HK-2 (cell line): ENCODE measurements around the gene SLCO3A1.

Source experiments
- DNase-seq: peaks from one replicate; pipeline ENCODE4 v3.0.0-alpha.2; 2018; ENCODE audit not compliant: unreplicated experiment

Gene SLCO3A1

GRCh38 chr15:91853511-91853947 lies at the start of gene SLCO3A1:
TSS of gene SLCO3A1 (plus strand) at chr15:91853708.
- DNase-seq = peak; percentile 69

- DNase-seq = no peak
These were observed 46.4 kb upstream of the SLCO3A1 start for GRCh38 chr15:91807122-91807521.

GRCh38 chr15:91813924-91814323 lies 39.6 kb upstream of the SLCO3A1 start:
- DNase-seq = no peak

- no peak for DNase-seq
These were observed 36.6 kb upstream of the SLCO3A1 start for GRCh38 chr15:91816942-91817341.

- DNase-seq = no peak
These were observed 32.0 kb upstream of the SLCO3A1 start for GRCh38 chr15:91821458-91821857.

- no peak for DNase-seq
These were observed 29.3 kb upstream of the SLCO3A1 start for GRCh38 chr15:91824256-91824655.

GRCh38 chr15:91826443-91826842 lies 27.1 kb upstream of the SLCO3A1 start:
- DNase-seq = no peak

- no peak for DNase-seq
These were observed 20.5 kb upstream of the SLCO3A1 start for GRCh38 chr15:91833056-91833455.

GRCh38 chr15:91839867-91840266 lies 13.6 kb upstream of the SLCO3A1 start:
- DNase-seq = no peak

- no peak for DNase-seq
These were observed 11.6 kb upstream of the SLCO3A1 start for GRCh38 chr15:91841861-91842260.

GRCh38 chr15:91844341-91844740 lies 9.2 kb upstream of the SLCO3A1 start:
- DNase-seq = no peak

GRCh38 chr15:91844928-91845327 lies 8.6 kb upstream of the SLCO3A1 start:
- DNase-seq = no peak

- DNase-seq = no peak
These were observed 7.8 kb upstream of the SLCO3A1 start for GRCh38 chr15:91845720-91846119.

- DNase-seq = no peak
These were observed 4.3 kb upstream of the SLCO3A1 start for GRCh38 chr15:91849180-91849579.

- DNase-seq = no peak
These were observed 3.8 kb upstream of the SLCO3A1 start for GRCh38 chr15:91849749-91850161.

- DNase-seq = peak; percentile 64
These were observed 582 bp upstream of the SLCO3A1 start for GRCh38 chr15:91852741-91853510.

- DNase-seq = peak; percentile 45
These were observed 585 bp downstream of the SLCO3A1 start for GRCh38 chr15:91853948-91854638.

GRCh38 chr15:91854639-91854990 lies 1.1 kb downstream of the SLCO3A1 start:
- no peak for DNase-seq

- DNase-seq = no peak
These were observed 1.7 kb downstream of the SLCO3A1 start for GRCh38 chr15:91855241-91855640.

- no peak for DNase-seq
These were observed 2.4 kb downstream of the SLCO3A1 start for GRCh38 chr15:91855684-91856489.

- DNase-seq = no peak
These were observed 3.7 kb downstream of the SLCO3A1 start for GRCh38 chr15:91857224-91857585.

- DNase-seq = no peak
These were observed 4.3 kb downstream of the SLCO3A1 start for GRCh38 chr15:91857772-91858171.

- no peak for DNase-seq
These were observed 7.0 kb downstream of the SLCO3A1 start for GRCh38 chr15:91860498-91860897.
